HL-60 (cell line): Measurements from ENCODE around the gene AGO1.

Experiments
- DNase-seq, 2 experiments: peaks; one replicate each; pipeline ENCODE4 v3.0.0-alpha.2; 2010 to 2020; ENCODE audit warnings: low read depth in 1 of 2, low spot score in 1 of 2
- H3K27ac ChIP-seq: fragments of 250-450 bp; sonication (Bioruptor Pico); replicated peaks from 2 replicates; pipeline ENCODE4 v1.5.1; 2020; ENCODE audit warnings: mild to moderate bottlenecking, moderate library complexity
- H3K27me3 ChIP-seq: fragments of 250-450 bp; sonication (Bioruptor Pico); 2 replicates; pipeline ENCODE4 v1.5.1; 2021; ENCODE audit warnings: mild to moderate bottlenecking, moderate library complexity; ENCODE audit not compliant: insufficient read depth, poor library complexity, severe bottlenecking
- H3K4me3 ChIP-seq: replicated peaks from 2 replicates; pipeline ENCODE4 v1.5.1; 2011; ENCODE audit warnings: mild to moderate bottlenecking, control low read depth, low read length; ENCODE audit not compliant: insufficient read depth
- GABPA ChIP-seq: IDR thresholded peaks from 2 replicates; pipeline ENCODE4 v1.6.1; 2012; ENCODE audit warnings: low read depth
- POLR2AphosphoS5 ChIP-seq: IDR thresholded peaks from 2 replicates; pipeline ENCODE4 v1.6.1; 2012; ENCODE audit warnings: low read depth
- SPI1 ChIP-seq: IDR thresholded peaks from 2 replicates; pipeline ENCODE4 v1.6.1; 2012; ENCODE audit warnings: low read depth, mild to moderate bottlenecking, borderline replicate concordance
- TF ChIP-seq, protein P1 (sequence below): IDR thresholded peaks from one replicate; pipeline ENCODE4 v1.5.1; 2011; ENCODE audit warnings: low read length, control low read depth, inconsistent platforms; ENCODE audit not compliant: insufficient read depth
- TF ChIP-seq, protein P2 (sequence below): IDR thresholded peaks from 2 replicates; pipeline ENCODE4 v1.6.1; 2012; ENCODE audit warnings: low read depth; ENCODE audit not compliant: insufficient replicate concordance

Gene AGO1

DNA sequence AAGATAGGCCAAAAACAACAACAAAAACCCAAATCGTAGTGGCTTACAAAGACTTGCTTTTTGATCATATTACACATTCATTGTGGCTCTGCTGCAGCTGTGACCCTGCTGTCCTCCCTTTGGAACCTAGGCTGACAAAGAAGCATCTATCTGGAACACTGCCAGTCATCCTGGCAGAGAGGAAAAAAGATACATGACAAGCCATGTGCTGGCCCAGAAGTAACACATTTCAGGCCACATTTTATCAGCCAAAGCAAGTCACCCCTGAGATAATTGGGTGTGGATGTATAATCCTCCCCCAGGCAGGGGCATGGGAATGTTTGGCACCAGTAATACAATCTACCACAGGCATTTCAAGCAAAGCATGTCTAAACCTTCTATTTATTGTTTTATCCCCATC, 37.2 kb upstream of the AGO1 start:
- no peak for DNase-seq
- Histone ChIP-seq H3K27ac (no peak overlapping the region), H3K4me3 (no peak overlapping the region), H3K27me3 (no peaks in the 10 kb centered on the region)
- TF ChIP-seq, protein P1, sequence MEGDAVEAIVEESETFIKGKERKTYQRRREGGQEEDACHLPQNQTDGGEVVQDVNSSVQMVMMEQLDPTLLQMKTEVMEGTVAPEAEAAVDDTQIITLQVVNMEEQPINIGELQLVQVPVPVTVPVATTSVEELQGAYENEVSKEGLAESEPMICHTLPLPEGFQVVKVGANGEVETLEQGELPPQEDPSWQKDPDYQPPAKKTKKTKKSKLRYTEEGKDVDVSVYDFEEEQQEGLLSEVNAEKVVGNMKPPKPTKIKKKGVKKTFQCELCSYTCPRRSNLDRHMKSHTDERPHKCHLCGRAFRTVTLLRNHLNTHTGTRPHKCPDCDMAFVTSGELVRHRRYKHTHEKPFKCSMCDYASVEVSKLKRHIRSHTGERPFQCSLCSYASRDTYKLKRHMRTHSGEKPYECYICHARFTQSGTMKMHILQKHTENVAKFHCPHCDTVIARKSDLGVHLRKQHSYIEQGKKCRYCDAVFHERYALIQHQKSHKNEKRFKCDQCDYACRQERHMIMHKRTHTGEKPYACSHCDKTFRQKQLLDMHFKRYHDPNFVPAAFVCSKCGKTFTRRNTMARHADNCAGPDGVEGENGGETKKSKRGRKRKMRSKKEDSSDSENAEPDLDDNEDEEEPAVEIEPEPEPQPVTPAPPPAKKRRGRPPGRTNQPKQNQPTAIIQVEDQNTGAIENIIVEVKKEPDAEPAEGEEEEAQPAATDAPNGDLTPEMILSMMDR, result no peak
- TF ChIP-seq, protein P2, sequence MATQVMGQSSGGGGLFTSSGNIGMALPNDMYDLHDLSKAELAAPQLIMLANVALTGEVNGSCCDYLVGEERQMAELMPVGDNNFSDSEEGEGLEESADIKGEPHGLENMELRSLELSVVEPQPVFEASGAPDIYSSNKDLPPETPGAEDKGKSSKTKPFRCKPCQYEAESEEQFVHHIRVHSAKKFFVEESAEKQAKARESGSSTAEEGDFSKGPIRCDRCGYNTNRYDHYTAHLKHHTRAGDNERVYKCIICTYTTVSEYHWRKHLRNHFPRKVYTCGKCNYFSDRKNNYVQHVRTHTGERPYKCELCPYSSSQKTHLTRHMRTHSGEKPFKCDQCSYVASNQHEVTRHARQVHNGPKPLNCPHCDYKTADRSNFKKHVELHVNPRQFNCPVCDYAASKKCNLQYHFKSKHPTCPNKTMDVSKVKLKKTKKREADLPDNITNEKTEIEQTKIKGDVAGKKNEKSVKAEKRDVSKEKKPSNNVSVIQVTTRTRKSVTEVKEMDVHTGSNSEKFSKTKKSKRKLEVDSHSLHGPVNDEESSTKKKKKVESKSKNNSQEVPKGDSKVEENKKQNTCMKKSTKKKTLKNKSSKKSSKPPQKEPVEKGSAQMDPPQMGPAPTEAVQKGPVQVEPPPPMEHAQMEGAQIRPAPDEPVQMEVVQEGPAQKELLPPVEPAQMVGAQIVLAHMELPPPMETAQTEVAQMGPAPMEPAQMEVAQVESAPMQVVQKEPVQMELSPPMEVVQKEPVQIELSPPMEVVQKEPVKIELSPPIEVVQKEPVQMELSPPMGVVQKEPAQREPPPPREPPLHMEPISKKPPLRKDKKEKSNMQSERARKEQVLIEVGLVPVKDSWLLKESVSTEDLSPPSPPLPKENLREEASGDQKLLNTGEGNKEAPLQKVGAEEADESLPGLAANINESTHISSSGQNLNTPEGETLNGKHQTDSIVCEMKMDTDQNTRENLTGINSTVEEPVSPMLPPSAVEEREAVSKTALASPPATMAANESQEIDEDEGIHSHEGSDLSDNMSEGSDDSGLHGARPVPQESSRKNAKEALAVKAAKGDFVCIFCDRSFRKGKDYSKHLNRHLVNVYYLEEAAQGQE, result no peak
- TF ChIP-seq GABPA (no peak), SPI1 (no peak), POLR2AphosphoS5 (no peak)

DNA sequence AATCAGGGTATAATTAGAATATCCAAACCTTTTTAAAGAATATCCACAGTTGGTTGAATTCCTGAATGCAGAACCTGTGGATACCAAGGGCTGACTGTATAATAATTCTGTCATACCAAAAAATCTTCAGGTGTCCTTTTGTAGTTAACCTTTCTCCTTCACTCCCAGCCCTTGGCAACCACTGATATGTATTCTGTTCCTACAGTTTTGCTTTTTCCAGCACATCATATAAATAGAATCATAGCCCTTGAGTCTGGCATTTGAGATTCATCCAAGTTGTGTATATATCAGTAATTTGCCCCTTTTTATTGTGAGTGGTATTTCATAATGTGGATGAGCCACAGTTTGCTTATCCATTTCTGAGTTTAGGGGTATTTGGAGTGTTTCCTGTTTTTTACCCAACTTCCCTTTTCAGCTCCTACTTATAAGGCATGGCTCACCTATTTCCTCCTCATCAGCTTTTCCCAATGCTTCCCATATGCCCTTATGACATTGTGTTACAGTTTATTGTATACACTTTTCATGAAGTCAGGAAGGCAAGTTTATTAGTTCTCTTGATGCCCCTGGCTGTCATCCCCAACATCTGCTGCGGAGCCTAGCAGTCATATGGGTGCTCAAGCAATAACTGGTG, 35.0 kb upstream of the AGO1 start:
- TF ChIP-seq, protein P2, result no peak
- TF ChIP-seq GABPA (no peak), POLR2AphosphoS5 (no peak), SPI1 (peak; percentile 37; the same call in 1 of the 2 replicates)
- TF ChIP-seq, protein P1, result no peak
- Histone ChIP-seq H3K27ac (no peak overlapping the region), H3K4me3 (no peak overlapping the region), H3K27me3 (no peaks in the 10 kb centered on the region)
- DNase-seq, result peak in 1 of 2 experiments; percentile 27

DNA sequence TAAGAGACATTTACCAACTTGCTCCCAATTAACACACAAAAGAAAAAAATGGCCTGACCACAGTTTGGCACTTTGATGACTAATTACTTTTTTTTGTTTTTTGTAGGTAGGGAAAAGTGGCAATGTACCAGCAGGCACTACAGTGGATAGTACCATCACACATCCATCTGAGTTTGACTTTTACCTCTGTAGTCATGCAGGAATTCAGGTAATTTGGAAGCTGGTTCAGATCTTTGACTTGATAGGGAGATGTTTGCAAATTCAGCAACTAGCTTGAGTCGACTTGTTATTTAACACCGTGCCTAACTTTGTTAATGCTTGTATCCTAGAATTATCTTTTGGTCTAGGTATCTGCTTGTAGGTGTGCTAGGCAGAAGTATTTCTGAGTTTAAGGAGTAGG, 33.0 kb upstream of the AGO1 start:
- H3K27ac ChIP-seq, result no peak overlapping the region
- no peak for DNase-seq
- TF ChIP-seq POLR2AphosphoS5 (no peak), SPI1 (no peak), GABPA (no peak)
- TF ChIP-seq, protein P2, result no peak
- TF ChIP-seq, protein P1, result no peak
- no peak overlapping the region for H3K4me3 ChIP-seq
- no peaks in the 10 kb centered on the region for H3K27me3 ChIP-seq
